ENCODE data around the gene KLHL22. TPM values are rescaled to one million over a fixed set of nuclear protein-coding genes. Genes with fewer than 3 reads are reported as not detected.
"Not testable (repeated sequence)": the region's sequence is repeated elsewhere in the genome, so short reads cannot be mapped to it uniquely, and the experiment has no call there.

KLHL22 gene
- total and polyA plus RNA-seq, 9 donors = 31.3 to 39.9 (median 35.7) TPM

- not testable (repeated sequence) for H3K4me3 ChIP-seq (ENCODE audit: low read length); H3K36me3 ChIP-seq (ENCODE audit: control insufficient read depth, insufficient read depth, low read length); H3K27ac ChIP-seq (ENCODE audit: low read length); H3K27me3 ChIP-seq (ENCODE audit: control insufficient read depth, insufficient read depth, low read length); H3K9me3 ChIP-seq (replicated peaks; ENCODE audit: control insufficient read depth, low read depth, low read length); DNase-seq
- 100% methylated on average over 1 of the region's 5 CpGs for WGBS (ENCODE audit: insufficient coverage)
- H3K4me1 ChIP-seq (ENCODE audit: control insufficient read depth, insufficient read depth, low read length) = peaks cover 15% of the 10 kb centered on the region
Observed at GRCh38 chr22:20504293-20504922, 8.8 kb upstream of the KLHL22 start.

DNA sequence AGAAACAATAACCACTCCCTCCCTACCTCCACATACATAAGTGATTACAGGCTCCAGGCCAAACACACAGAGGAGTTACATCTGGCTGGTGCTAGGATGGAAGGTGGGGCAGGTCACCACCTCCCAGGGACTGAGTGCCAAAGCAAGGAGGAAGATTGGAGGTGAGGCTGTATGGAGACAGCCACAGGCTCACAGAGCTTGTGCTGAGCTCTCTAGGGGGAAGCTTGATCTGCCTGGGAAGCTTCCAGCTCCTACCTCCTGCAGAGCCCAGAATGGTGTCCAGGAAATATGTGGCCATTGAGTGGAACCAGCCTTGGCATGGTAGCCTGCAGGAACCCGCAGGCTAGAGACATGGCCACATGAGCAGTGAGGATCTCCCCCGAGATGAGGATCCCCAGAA is 8.2 kb upstream of the KLHL22 start:
- H3K9me3 ChIP-seq (replicated peaks; ENCODE audit: control insufficient read depth, low read depth, low read length) = no peaks in the 10 kb centered on the region
- 86% methylated on average over 2 of the region's 2 CpGs for WGBS (ENCODE audit: insufficient coverage)

GRCh38 chr22:20499769-20500168 is 4.2 kb upstream of the KLHL22 start:
- Histone ChIP-seq H3K27me3 (ENCODE audit: control insufficient read depth, insufficient read depth, low read length) (no peaks in the 10 kb centered on the region), H3K27ac (ENCODE audit: low read length) (no peak overlapping the region), H3K36me3 (ENCODE audit: control insufficient read depth, insufficient read depth, low read length) (peaks cover 8% of the 10 kb centered on the region), H3K4me1 (ENCODE audit: control insufficient read depth, insufficient read depth, low read length) (peaks cover 10% of the 10 kb centered on the region), H3K4me3 (ENCODE audit: low read length) (no peak overlapping the region), H3K9me3 (replicated peaks; ENCODE audit: control insufficient read depth, low read depth, low read length) (no peaks in the 10 kb centered on the region)
- WGBS (ENCODE audit: insufficient coverage) = 96% methylated on average over 3 of the region's 7 CpGs
- no peak for DNase-seq

More for the DNA sequence above, 8.2 kb upstream of the KLHL22 start:
- Histone ChIP-seq H3K27me3 (ENCODE audit: control insufficient read depth, insufficient read depth, low read length) (no peaks in the 10 kb centered on the region), H3K36me3 (ENCODE audit: control insufficient read depth, insufficient read depth, low read length) (peaks cover 8% of the 10 kb centered on the region), H3K27ac (ENCODE audit: low read length) (no peak overlapping the region), H3K4me1 (ENCODE audit: control insufficient read depth, insufficient read depth, low read length) (peaks cover 9% of the 10 kb centered on the region), H3K4me3 (ENCODE audit: low read length) (no peak overlapping the region)
- DNase-seq = no peak

GRCh38 chr22:20498913-20499312 is 3.3 kb upstream of the KLHL22 start:
- peaks cover 16% of the 10 kb centered on the region for H3K4me1 ChIP-seq (ENCODE audit: control insufficient read depth, insufficient read depth, low read length)
- no peak overlapping the region for H3K4me3 ChIP-seq (ENCODE audit: low read length)
- no peaks in the 10 kb centered on the region for H3K27me3 ChIP-seq (ENCODE audit: control insufficient read depth, insufficient read depth, low read length)
- no peak for DNase-seq
- H3K27ac ChIP-seq (ENCODE audit: low read length) = no peak overlapping the region
- no peaks in the 10 kb centered on the region for H3K9me3 ChIP-seq (replicated peaks; ENCODE audit: control insufficient read depth, low read depth, low read length)
- WGBS (ENCODE audit: insufficient coverage) = 40% methylated on average over 1 of the region's 3 CpGs
- peaks cover 8% of the 10 kb centered on the region for H3K36me3 ChIP-seq (ENCODE audit: control insufficient read depth, insufficient read depth, low read length)

DNA sequence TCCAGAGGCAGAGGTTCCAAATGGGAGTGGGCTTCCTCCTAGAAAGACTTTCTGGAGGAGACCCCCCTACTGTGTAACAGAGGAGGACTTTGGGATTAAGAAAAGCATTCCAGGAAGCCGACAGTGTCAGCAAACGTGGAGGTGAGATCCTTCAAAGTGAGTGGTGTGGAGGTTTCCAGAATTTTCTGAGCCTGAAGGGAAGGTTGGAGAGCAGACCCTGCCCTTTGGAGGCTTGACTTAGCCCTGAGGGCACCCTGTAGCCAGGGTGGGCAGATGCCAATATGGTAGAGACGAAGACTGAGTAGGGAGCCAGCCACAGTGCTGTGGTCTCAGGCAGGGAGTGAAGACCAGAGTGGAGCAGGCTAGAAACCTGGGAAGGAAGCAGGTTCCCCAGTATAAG is 1.8 kb upstream of the KLHL22 start:
- no peak for DNase-seq
- WGBS (ENCODE audit: insufficient coverage) = 96% methylated on average over 2 of the region's 3 CpGs
- H3K27ac ChIP-seq (ENCODE audit: low read length) = no peak overlapping the region
- no peaks in the 10 kb centered on the region for H3K9me3 ChIP-seq (replicated peaks; ENCODE audit: control insufficient read depth, low read depth, low read length)
- H3K36me3 ChIP-seq (ENCODE audit: control insufficient read depth, insufficient read depth, low read length) = peaks cover 8% of the 10 kb centered on the region
- H3K4me1 ChIP-seq (ENCODE audit: control insufficient read depth, insufficient read depth, low read length) = peaks cover 17% of the 10 kb centered on the region
- no peak overlapping the region for H3K4me3 ChIP-seq (ENCODE audit: low read length)
- H3K27me3 ChIP-seq (ENCODE audit: control insufficient read depth, insufficient read depth, low read length) = no peaks in the 10 kb centered on the region

- Histone ChIP-seq H3K9me3 (replicated peaks; ENCODE audit: control insufficient read depth, low read depth, low read length) (no peaks in the 10 kb centered on the region), H3K4me1 (ENCODE audit: control insufficient read depth, insufficient read depth, low read length) (peaks cover 17% of the 10 kb centered on the region), H3K4me3 (ENCODE audit: low read length) (peak overlapping the region; percentile 75), H3K36me3 (ENCODE audit: control insufficient read depth, insufficient read depth, low read length) (peaks cover 4% of the 10 kb centered on the region), H3K27me3 (ENCODE audit: control insufficient read depth, insufficient read depth, low read length) (no peaks in the 10 kb centered on the region), H3K27ac (ENCODE audit: low read length) (peak overlapping the region; percentile 99)
- DNase-seq = peak; percentile 98
- under 1% methylated on average over 54 of the region's 54 CpGs for WGBS (ENCODE audit: insufficient coverage)
Observed at GRCh38 chr22:20495861-20496681, 476 bp upstream of the KLHL22 start.

DNA sequence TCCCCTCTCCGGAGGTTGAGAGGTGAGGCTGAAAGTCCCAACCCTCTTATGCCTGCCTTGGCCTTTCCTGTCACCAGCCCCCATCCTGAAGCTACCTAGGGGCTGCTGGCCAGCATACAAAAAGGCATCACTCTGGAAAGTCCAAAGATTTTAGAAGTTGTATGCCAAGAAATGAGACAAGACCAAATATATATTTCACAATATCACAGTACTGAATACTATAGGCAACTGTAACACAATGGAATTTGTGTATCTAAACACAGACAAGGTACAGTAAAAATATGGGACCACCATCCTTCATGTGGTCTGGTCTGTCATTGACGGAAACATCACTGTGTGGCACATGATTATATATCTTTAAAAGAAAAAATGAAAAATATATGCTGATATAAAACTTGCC is 4.2 kb downstream of the KLHL22 start:
- WGBS (ENCODE audit: insufficient coverage) = no CpG with 5 or more reads among the region's 2 CpGs
- H3K4me1 ChIP-seq (ENCODE audit: control insufficient read depth, insufficient read depth, low read length) = peaks cover 7% of the 10 kb centered on the region
- H3K4me3 ChIP-seq (ENCODE audit: low read length) = no peak overlapping the region
- H3K27me3 ChIP-seq (ENCODE audit: control insufficient read depth, insufficient read depth, low read length) = no peaks in the 10 kb centered on the region
- DNase-seq = no peak
- H3K36me3 ChIP-seq (ENCODE audit: control insufficient read depth, insufficient read depth, low read length) = peaks cover 16% of the 10 kb centered on the region
- H3K27ac ChIP-seq (ENCODE audit: low read length) = no peak overlapping the region
- no peaks in the 10 kb centered on the region for H3K9me3 ChIP-seq (replicated peaks; ENCODE audit: control insufficient read depth, low read depth, low read length)

DNA sequence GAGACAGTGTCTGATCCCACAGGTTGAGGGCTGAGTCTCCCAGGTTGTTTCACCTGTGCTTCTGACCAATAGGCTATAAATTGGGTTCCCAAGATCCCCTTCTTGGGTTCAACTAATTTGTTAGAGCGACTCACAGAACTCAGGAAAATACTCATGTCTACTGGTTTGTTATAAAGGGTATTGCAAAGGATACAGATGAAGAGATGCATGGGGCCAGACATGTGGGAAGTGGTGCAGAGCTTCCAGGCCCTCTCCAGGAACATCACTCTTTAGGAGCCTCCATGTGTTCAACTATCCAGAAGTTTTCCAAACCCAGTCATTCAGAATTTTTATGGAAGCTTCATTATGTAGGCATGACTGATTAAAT is 4.7 kb downstream of the KLHL22 start:
- DNase-seq = no peak
- Histone ChIP-seq H3K36me3 (ENCODE audit: control insufficient read depth, insufficient read depth, low read length) (peaks cover 16% of the 10 kb centered on the region), H3K4me3 (ENCODE audit: low read length) (no peak overlapping the region), H3K9me3 (replicated peaks; ENCODE audit: control insufficient read depth, low read depth, low read length) (no peaks in the 10 kb centered on the region), H3K4me1 (ENCODE audit: control insufficient read depth, insufficient read depth, low read length) (peaks cover 7% of the 10 kb centered on the region), H3K27ac (ENCODE audit: low read length) (no peak overlapping the region), H3K27me3 (ENCODE audit: control insufficient read depth, insufficient read depth, low read length) (no peaks in the 10 kb centered on the region)
- no CpG with 5 or more reads among the region's 1 CpG for WGBS (ENCODE audit: insufficient coverage)

DNA sequence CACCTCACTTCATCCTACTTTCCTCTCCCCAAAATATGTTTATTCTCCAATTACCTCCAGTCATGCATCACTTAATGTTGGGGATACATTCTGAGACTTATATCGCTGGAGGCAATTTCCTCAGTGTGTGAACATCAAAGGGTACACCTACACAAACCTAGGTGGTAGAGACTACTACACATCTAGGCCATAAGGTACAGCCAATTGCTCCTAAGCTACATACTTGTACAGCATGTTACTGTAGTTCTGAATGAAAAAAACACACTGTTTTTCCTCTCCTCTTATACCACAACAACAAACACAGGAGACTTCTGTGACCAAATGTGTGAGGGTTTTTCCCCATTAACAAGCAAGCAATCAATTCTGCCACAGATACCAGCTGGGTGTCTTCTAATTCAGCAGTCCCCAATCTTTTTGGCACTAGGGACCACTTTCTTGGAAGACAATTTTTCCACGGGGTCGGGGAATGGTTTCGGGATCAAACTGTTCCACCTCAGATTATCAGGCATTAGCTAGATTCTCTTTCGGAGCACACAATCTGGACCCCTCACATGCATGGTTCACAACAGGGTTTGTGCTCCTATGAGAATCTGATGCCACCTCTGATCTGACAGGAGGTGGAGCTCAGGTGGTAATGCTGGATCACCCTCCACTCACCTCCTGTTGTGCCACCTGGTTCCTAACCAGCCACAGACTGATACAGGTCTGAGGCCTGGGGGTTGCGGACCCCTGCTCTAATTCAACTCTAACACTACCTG is 5.2 kb downstream of the KLHL22 start:
- peaks cover 16% of the 10 kb centered on the region for H3K36me3 ChIP-seq (ENCODE audit: control insufficient read depth, insufficient read depth, low read length)
- H3K4me1 ChIP-seq (ENCODE audit: control insufficient read depth, insufficient read depth, low read length) = peaks cover 7% of the 10 kb centered on the region
- no peak overlapping the region for H3K27ac ChIP-seq (ENCODE audit: low read length)
- no peaks in the 10 kb centered on the region for H3K27me3 ChIP-seq (ENCODE audit: control insufficient read depth, insufficient read depth, low read length)
- 35% methylated on average over 2 of the region's 6 CpGs for WGBS (ENCODE audit: insufficient coverage)
- no peak overlapping the region for H3K4me3 ChIP-seq (ENCODE audit: low read length)
- H3K9me3 ChIP-seq (replicated peaks; ENCODE audit: control insufficient read depth, low read depth, low read length) = no peaks in the 10 kb centered on the region
- DNase-seq = no peak

DNA sequence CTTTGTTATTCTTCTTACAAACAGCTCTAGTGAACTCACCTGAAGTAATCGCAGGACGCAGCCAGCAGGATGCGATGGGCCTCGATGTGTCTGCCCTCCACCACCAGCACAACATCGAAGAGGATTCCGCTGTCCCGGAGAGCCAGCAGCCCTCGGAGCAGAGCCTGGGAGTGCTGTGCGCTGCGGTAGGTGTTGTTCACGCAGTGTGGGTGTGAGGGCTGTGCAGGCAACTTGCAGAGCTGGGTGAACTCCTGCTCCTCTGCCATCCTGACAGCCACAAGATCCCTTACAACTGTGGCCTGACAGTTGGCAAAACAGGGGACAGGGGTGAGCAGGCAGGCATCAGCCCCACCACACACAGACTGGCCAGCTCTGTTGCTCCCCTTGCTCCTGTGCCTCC is 6.6 kb downstream of the KLHL22 start:
- WGBS (ENCODE audit: insufficient coverage) = no CpG with 5 or more reads among the region's 11 CpGs
- Histone ChIP-seq H3K27ac (ENCODE audit: low read length) (no peak overlapping the region), H3K9me3 (replicated peaks; ENCODE audit: control insufficient read depth, low read depth, low read length) (no peaks in the 10 kb centered on the region), H3K27me3 (ENCODE audit: control insufficient read depth, insufficient read depth, low read length) (no peaks in the 10 kb centered on the region), H3K36me3 (ENCODE audit: control insufficient read depth, insufficient read depth, low read length) (peaks cover 19% of the 10 kb centered on the region), H3K4me3 (ENCODE audit: low read length) (no peak overlapping the region), H3K4me1 (ENCODE audit: control insufficient read depth, insufficient read depth, low read length) (peaks cover under 1% of the 10 kb centered on the region)
- DNase-seq = no peak
